AG09319 (cell line): Measurements from ENCODE around the gene CARD10.

Experiments used
- DNase-seq: peaks from one replicate; pipeline ENCODE4 v3.0.0-alpha.2; 2010; ENCODE audit warnings: low read depth; ENCODE audit errors: extremely low read depth
- TF ChIP-seq, protein P1 (sequence below): IDR thresholded peaks from 2 replicates; pipeline ENCODE4 v1.5.1; 2011; ENCODE audit warnings: low read depth, mild to moderate bottlenecking, inconsistent platforms, low read length, moderate library complexity

CARD10 gene

DNA sequence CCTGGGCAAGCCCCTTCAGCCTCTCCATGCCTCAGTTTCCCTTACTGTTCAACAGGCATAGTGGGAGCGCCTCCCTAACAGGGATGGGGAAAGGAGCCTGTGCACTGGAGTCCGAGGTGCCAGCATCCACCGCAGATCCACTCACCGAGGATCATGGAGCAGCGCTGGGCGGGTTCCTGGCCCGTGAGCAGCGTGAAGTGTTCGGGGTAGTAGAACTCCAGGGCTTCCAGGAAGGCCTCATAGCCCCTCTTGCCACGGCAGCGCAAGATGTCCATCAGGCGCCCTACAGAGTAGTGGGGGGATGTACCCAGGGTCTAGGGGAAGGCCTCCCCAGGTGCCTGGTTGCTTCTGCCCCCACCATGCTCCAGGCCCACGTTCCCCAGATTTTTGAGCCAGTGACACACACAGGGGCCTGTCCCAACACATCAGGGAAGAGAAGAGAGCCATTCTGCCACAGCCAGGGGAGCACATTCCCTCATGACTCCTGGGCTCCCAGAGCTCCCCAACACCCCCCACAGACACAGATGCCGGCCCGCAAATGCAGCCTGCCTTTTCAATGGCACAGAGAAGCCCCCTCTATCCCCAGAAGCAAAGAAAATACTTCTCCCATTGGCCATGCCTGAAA, 1.3 kb downstream of the CARD10 start:
- TF ChIP-seq, protein P1, sequence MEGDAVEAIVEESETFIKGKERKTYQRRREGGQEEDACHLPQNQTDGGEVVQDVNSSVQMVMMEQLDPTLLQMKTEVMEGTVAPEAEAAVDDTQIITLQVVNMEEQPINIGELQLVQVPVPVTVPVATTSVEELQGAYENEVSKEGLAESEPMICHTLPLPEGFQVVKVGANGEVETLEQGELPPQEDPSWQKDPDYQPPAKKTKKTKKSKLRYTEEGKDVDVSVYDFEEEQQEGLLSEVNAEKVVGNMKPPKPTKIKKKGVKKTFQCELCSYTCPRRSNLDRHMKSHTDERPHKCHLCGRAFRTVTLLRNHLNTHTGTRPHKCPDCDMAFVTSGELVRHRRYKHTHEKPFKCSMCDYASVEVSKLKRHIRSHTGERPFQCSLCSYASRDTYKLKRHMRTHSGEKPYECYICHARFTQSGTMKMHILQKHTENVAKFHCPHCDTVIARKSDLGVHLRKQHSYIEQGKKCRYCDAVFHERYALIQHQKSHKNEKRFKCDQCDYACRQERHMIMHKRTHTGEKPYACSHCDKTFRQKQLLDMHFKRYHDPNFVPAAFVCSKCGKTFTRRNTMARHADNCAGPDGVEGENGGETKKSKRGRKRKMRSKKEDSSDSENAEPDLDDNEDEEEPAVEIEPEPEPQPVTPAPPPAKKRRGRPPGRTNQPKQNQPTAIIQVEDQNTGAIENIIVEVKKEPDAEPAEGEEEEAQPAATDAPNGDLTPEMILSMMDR: no peak

DNA sequence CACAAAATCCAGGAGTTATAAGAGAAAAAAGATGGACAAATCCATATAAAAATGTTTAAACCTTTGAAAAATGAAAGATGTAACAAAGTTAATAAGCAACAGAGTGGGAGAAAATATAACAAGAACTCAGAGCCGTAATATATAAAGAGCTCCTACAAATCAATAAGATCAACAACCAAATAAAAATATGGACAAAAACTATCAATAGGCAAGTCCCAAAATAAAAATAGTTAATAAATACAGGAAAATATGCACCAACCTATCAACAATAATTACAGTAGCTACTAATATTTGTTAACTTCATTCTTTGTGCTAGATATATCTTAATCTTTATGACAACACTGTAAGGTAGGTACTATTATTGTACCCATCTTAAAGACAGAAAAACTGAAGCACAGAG, 2.8 kb downstream of the CARD10 start:
- no peak for DNase-seq
- TF ChIP-seq, protein P1: no peak

More for the DNA sequence above, 1.3 kb downstream of the CARD10 start:
- DNase-seq: no peak

DNA sequence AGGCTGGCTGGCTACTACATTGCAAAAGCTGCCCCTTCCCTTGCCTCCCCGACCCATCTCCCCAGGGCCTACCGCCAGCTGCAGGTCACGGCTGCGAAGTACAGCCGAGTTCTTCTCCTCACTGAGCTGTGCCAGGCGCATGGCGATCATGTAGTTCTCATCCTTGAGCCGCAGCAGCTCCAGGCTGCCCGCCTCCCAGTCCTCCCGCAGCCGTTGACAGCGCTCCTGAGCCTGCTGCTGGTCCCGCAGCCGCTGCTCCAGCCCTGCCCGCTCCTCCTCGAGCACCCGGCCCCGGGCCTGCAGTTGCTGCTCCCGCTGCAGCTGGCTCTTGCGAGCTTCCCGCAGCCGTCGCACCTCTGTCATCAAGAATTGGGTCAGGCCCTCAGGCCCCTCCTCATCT, 3.3 kb downstream of the CARD10 start:
- DNase-seq: no peak
- TF ChIP-seq, protein P1: no peak

DNA sequence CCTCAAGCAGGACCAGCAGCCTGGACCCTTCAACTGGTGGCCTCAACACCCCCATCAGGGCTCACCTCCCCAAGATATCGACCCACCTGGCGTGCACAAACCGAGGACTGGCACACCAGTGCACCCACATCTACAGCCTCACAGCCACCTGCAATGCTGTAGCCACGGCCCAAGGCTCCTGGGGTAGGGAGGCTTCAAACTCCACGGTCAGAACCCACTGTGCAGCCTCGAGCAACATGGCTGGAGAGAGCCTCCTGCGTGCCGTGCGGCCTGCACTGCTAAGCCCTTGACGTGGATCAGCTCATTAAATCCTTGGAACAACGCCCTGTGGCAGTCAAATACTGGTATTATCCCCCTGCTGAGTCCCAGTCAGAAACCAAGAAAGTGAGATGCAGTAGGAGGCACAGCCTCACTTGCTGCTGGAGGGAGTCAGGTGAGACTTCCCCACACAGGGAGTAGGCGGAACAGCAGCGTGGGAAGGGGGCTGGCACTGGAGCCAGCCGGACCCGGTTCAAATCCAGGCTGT, 4.6 kb downstream of the CARD10 start:
- TF ChIP-seq, protein P1: no peak
- no peak for DNase-seq

DNA sequence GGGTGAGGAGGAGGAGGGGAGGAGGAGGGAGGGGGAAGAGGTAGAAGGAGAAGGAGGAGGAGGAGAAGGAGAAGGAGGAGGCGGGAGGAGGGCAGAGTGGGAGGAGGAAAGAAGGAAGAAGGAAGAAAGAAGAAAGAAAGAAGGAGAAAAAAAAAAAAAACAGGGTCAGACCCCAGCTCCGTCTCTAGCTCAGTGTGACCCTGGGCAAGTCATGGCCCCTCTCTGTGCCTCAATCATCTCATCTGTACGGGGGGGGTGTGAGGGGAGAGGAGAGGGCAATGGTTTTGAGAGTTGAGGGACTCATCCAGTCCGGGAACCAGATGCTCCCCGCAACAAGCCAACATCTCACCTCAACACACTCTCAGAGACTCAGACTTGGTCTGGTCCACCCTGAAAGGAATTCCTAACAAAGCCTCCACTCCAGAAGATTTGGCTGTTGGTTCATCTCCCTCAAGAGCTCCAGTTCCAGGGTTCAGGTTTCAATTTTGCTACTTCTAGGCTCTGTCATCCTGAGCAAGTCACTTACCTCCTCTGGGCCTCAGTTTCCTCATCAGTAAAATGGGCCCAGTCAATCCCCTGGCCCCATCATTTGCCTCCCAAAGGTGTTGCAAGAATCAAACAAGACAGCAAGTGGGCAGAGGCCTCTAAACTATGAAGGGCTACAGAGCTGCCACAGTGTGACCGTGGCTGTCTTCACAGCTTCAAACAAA, 7.7 kb downstream of the CARD10 start:
- TF ChIP-seq, protein P1: no peak
- DNase-seq: no peak

DNA sequence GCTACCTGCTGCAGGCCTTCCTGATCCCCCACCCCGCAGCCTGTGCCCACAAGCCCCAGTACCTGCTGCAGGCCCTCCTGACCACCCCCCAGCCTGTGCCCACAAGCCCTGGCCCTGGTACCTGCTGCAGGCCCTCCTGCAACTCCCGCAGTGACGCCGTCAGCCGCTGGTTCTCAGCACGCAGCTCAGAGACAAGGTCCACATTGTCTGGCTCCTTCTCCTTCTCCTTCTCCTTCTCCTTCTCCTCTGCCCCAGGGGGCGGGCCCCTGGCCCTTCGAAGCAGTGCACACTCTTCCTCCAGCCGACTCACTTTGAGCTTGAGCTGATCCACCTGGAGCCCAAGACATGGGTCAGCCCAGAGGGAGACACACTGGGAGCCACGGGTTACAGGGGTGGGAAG, 9.1 kb downstream of the CARD10 start:
- no peak for DNase-seq
- TF ChIP-seq, protein P1: no peak
